KMS-11 (cell line): ENCODE data around the gene TMEM183A.
"Not testable (repeated sequence)": the region's sequence is repeated elsewhere in the genome, so short reads cannot be mapped to it uniquely, and the experiment has no call there.

Experiments
- H2AFZ ChIP-seq: fragments of 200-600 bp; sonication (generic); 2 replicates; pipeline ENCODE4 v1.6.1; 2016; ENCODE audit warnings: antibody characterized with exemption, mixed run types, low read depth
- H3K27ac ChIP-seq: fragments of 200-600 bp; sonication (generic); 2 replicates; pipeline ENCODE4 v1.6.1; 2016; ENCODE audit warnings: mild to moderate bottlenecking, mixed run types
- H3K27me3 ChIP-seq: fragments of 200-600 bp; sonication (generic); 2 replicates; pipeline ENCODE4 v1.6.1; 2017; ENCODE audit warnings: mild to moderate bottlenecking, low read depth, mixed run types, moderate library complexity; ENCODE audit not compliant: insufficient read depth
- H3K36me3 ChIP-seq: fragments of 200-600 bp; sonication (generic); 2 replicates; pipeline ENCODE4 v1.6.1; 2017; ENCODE audit warnings: mild to moderate bottlenecking, mixed run types; ENCODE audit not compliant: insufficient read depth
- H3K4me1 ChIP-seq: fragments of 200-600 bp; sonication (generic); 2 replicates; pipeline ENCODE4 v1.6.1; 2016; ENCODE audit warnings: mild to moderate bottlenecking, low read depth, mixed run types; ENCODE audit not compliant: poor library complexity, severe bottlenecking
- H3K4me2 ChIP-seq: fragments of 200-600 bp; sonication (generic); 2 replicates; pipeline ENCODE4 v1.7.0; 2016; ENCODE audit warnings: mild to moderate bottlenecking, mixed run types
- H3K4me3 ChIP-seq: fragments of 200-600 bp; sonication (generic); IDR thresholded peaks from 2 replicates; pipeline ENCODE4 v1.6.1; 2017; ENCODE audit warnings: low read depth, low read length, mixed read lengths; ENCODE audit not compliant: insufficient read depth
- H3K79me2 ChIP-seq: fragments of 200-600 bp; sonication (generic); 2 replicates; pipeline ENCODE4 v1.6.1; 2016; ENCODE audit warnings: low read depth, mixed run types; ENCODE audit not compliant: insufficient read depth
- H3K9ac ChIP-seq: fragments of 200-600 bp; sonication (generic); 2 replicates; pipeline ENCODE4 v1.6.1; 2016; ENCODE audit warnings: mild to moderate bottlenecking, mixed run types
- H4K20me1 ChIP-seq: fragments of 200-600 bp; sonication (generic); 2 replicates; pipeline ENCODE4 v1.6.1; 2016; ENCODE audit warnings: mild to moderate bottlenecking, mixed run types; ENCODE audit not compliant: insufficient read depth
- TF ChIP-seq, protein P1 (sequence below): fragments of 200-600 bp; sonication (generic); conservative IDR thresholded peaks from 2 replicates; pipeline ENCODE4 v1.6.1; 2017; ENCODE audit warnings: low read depth, mild to moderate bottlenecking, antibody characterized with exemption, low read length, moderate library complexity, mixed read lengths

TMEM183A gene

DNA sequence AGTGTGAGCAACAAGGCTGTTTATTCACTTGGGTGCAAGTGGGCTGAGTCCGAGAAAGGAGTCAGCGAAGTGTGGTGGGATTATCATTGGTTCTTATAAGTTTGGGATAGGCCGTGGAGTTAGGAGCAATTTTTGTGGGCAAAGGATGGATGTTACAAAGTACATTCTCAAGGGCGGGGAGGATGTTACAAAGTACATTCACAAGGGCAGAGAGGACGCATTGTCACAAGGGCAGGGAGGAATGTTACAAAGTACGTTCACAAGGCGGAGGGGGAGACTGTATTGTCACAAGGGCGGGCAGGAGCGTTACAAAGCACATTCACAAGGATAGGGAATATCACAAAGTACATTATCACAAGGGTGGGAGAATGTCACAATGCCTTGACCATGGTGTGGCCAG is 5.2 kb upstream of the TMEM183A start:
- H3K4me3 ChIP-seq: no peak overlapping the region
- no peak overlapping the region for H3K9ac ChIP-seq
- H3K27ac ChIP-seq: no peak overlapping the region
- H3K4me1 ChIP-seq: peaks cover 4% of the 10 kb centered on the region
- TF ChIP-seq, protein P1, sequence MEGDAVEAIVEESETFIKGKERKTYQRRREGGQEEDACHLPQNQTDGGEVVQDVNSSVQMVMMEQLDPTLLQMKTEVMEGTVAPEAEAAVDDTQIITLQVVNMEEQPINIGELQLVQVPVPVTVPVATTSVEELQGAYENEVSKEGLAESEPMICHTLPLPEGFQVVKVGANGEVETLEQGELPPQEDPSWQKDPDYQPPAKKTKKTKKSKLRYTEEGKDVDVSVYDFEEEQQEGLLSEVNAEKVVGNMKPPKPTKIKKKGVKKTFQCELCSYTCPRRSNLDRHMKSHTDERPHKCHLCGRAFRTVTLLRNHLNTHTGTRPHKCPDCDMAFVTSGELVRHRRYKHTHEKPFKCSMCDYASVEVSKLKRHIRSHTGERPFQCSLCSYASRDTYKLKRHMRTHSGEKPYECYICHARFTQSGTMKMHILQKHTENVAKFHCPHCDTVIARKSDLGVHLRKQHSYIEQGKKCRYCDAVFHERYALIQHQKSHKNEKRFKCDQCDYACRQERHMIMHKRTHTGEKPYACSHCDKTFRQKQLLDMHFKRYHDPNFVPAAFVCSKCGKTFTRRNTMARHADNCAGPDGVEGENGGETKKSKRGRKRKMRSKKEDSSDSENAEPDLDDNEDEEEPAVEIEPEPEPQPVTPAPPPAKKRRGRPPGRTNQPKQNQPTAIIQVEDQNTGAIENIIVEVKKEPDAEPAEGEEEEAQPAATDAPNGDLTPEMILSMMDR: no peak
- H2AFZ ChIP-seq: no peak overlapping the region
- H3K27me3 ChIP-seq: no peaks in the 10 kb centered on the region
- H3K79me2 ChIP-seq: no peaks in the 10 kb centered on the region
- H3K36me3 ChIP-seq: no peaks in the 10 kb centered on the region
- H3K4me2 ChIP-seq: no peak overlapping the region
- H4K20me1 ChIP-seq: no peaks in the 10 kb centered on the region

DNA sequence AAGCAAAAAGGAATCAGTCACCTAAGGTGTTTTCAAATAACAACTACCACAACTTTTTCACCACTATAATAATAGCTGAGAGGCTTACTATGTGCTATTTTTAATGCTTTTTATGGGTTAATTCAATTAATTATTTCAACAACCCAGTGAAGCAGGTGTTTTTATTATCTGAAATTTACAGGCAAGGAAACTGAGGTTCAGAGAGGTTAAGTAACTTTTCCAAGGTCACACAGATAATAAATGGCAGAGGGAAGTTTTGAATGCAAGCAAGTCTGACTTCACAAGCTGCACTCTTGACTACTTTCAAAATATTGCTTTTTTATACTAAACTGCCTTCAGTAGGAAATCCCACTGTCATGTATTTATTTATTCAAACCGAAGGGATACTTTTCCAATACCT is 4.2 kb upstream of the TMEM183A start:
- Histone ChIP-seq H3K4me2 (no peak overlapping the region), H3K36me3 (no peaks in the 10 kb centered on the region), H3K27ac (no peak overlapping the region), H3K9ac (no peak overlapping the region), H3K4me3 (no peak overlapping the region), H3K4me1 (peaks cover 4% of the 10 kb centered on the region), H3K79me2 (peaks cover 6% of the 10 kb centered on the region), H3K27me3 (no peaks in the 10 kb centered on the region), H4K20me1 (no peaks in the 10 kb centered on the region), H2AFZ (no peak overlapping the region)
- TF ChIP-seq, protein P1: no peak

DNA sequence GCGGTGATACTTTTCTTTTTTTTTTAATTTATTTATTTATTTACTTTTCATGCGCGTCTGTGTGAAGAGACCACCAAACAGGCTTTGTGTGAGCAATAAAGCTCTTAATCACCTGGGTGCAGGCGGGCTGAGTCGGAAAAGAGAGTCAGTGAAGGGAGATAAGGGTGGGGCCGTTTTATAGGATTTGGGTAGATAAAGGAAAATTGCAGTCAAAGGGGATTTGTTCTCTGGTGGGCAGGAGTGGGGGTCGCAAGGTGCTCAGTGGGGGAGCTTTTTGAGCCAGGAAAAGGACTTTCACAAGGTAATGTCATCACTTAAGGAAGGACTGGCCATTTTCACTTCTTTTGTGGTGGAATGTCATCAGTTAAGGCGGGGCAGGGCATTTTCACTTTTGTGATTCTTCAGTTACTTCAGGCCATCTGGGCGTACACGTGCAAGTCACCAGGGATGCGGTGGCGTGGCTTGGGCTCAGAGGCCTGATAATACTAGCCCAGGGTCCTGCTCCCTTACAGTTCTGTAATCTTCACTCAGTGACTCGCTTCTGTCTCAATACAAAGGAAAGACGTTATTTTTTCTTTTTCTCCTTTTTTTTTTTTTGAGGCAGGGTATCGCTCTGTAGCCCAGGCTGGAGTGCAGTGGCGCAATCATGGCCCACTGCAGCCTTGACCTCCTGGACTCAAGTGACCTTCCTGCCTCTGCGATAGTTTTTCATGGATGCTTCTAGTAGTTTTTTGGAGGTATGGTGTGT is 1.6 kb upstream of the TMEM183A start:
- not testable (repeated sequence) for H3K9ac ChIP-seq, H4K20me1 ChIP-seq, H3K27me3 ChIP-seq
- Histone ChIP-seq H3K79me2 (peaks cover 31% of the 10 kb centered on the region), H3K36me3 (peaks cover 13% of the 10 kb centered on the region; the same call in 1 of the 2 replicates), H2AFZ (peak overlapping the region; percentile 87; the same call in 1 of the 2 replicates), H3K4me2 (peak overlapping the region; percentile 46; the same call in 1 of the 2 replicates), H3K4me1 (peaks cover 14% of the 10 kb centered on the region), H3K4me3 (peak overlapping the region; percentile 20), H3K27ac (peak overlapping the region; percentile 88; the same call in 1 of the 2 replicates)

DNA sequence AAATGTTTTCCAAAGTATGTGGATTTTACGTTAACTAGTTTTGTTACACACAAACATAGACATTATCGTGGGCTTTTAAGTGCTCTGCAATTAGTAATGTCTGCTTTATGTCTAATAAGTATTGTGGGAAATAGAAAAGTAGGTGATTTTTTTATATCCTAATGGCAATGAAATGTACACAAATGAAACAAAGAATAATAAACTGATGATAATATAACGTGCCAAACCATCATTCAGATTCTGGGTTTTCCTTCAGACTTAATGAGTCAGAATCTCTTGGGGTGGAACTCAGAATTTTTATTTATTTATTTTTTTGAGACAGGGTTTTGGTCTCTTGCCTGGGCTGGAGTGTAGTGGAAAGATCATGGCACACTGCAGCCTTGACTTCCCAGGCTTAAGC is 2.0 kb downstream of the TMEM183A start:
- Histone ChIP-seq H3K79me2 (peaks cover 41% of the 10 kb centered on the region), H3K9ac (no peak overlapping the region), H4K20me1 (no peaks in the 10 kb centered on the region), H3K36me3 (peaks cover 26% of the 10 kb centered on the region; the same call in 1 of the 2 replicates), H3K4me3 (no peak overlapping the region), H2AFZ (no peak overlapping the region), H3K4me2 (peak overlapping the region; percentile 73), H3K27me3 (no peaks in the 10 kb centered on the region), H3K27ac (no peak overlapping the region), H3K4me1 (peaks cover 14% of the 10 kb centered on the region)
- TF ChIP-seq, protein P1: no peak

DNA sequence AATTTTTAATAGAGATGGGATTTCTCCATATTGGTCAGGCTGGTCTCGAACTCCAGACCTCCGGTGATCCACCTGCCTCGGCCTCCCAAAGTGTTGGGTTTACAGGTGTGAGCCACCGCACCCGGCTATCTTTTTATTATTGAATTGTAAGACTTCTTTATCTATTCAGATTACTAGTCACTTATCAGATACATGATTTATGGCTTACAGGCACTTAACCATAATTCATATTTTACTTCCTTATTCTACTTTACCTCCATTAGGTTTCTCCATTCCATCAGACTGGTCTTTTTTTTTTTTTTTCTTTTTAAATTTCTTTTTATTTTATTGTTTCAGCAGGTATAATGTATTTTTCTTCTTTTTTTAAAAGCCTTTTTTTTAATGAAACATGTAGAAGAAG is 4.4 kb downstream of the TMEM183A start:
- Histone ChIP-seq H3K27me3 (no peaks in the 10 kb centered on the region), H4K20me1 (no peaks in the 10 kb centered on the region), H3K4me1 (peaks cover 14% of the 10 kb centered on the region), H3K4me3 (no peak overlapping the region), H3K9ac (no peak overlapping the region), H2AFZ (no peak overlapping the region), H3K36me3 (peaks cover 26% of the 10 kb centered on the region; the same call in 1 of the 2 replicates), H3K79me2 (peaks cover 41% of the 10 kb centered on the region), H3K27ac (no peak overlapping the region), H3K4me2 (no peak overlapping the region)
- TF ChIP-seq, protein P1: no peak
